Measurements from ENCODE around the gene CYP19A1.

- TF ChIP-seq CTCF (IDR thresholded peaks at IDR 0.05) (peak; percentile 66), EZH2 (IDR thresholded peaks at IDR 0.05; ENCODE audit: borderline replicate concordance, insufficient read depth, low read depth, low read length, poor library complexity, severe bottlenecking) (no peak)
Measured at GRCh38 chr15:51380999-51381806, 42.8 kb upstream of the CYP19A1 start.
